Raji (cell line): ENCODE measurements around the gene LRRTM3.

ENCODE experiments used
- POLR2A ChIP-seq: IDR thresholded peaks from 2 replicates; pipeline ENCODE4 v1.6.1; 2011; ENCODE audit warnings: low read depth, low read length, control low read depth; ENCODE audit not compliant: insufficient read depth

The LRRTM3 gene

GRCh38 chr10:67110286-67110685 lies 184.4 kb downstream of the LRRTM3 start:
- no peak for TF ChIP-seq POLR2A

GRCh38 chr10:67112765-67113164 lies 186.9 kb downstream of the LRRTM3 start:
- no peak for TF ChIP-seq POLR2A

- no peak for TF ChIP-seq POLR2A
Observed at GRCh38 chr10:67114945-67115344, 189.1 kb downstream of the LRRTM3 start.

GRCh38 chr10:67115972-67116371 lies 190.1 kb downstream of the LRRTM3 start:
- no peak for TF ChIP-seq POLR2A

- no peak for TF ChIP-seq POLR2A
Observed at GRCh38 chr10:67119651-67120050, 193.8 kb downstream of the LRRTM3 start.

- TF ChIP-seq POLR2A, result no peak
Observed at GRCh38 chr10:67127441-67127840, 201.6 kb downstream of the LRRTM3 start.

GRCh38 chr10:67140641-67141040 lies 214.8 kb downstream of the LRRTM3 start:
- TF ChIP-seq POLR2A, result no peak

- no peak for TF ChIP-seq POLR2A
Observed at GRCh38 chr10:67141300-67141699, 215.5 kb downstream of the LRRTM3 start.

- TF ChIP-seq POLR2A, result no peak
Observed at GRCh38 chr10:67144530-67144929, 218.7 kb downstream of the LRRTM3 start.
